Testis (tissue), 3 donors: Measurements from ENCODE around the gene FBXL7. TPM values are rescaled to one million over a fixed set of nuclear protein-coding genes. Genes with fewer than 3 reads are reported as not detected.

Experiments
- DNase-seq: peaks from one replicate; pipeline ENCODE4 v3.0.0-alpha.2; 2019
- H3K27ac ChIP-seq, 2 donors: fragments of 200-600 bp; sonication (generic); one replicate each; pipeline ENCODE4 v1.5.1; 2019
- H3K27me3 ChIP-seq: fragments of 200-600 bp; sonication (generic); one replicate; pipeline ENCODE4 v1.5.1; 2019
- H3K36me3 ChIP-seq: fragments of 200-600 bp; sonication (generic); one replicate; pipeline ENCODE4 v1.5.1; 2017; ENCODE audit warnings: low read depth; ENCODE audit errors: missing control alignments
- H3K4me1 ChIP-seq: fragments of 200-600 bp; sonication (generic); one replicate; pipeline ENCODE4 v1.5.1; 2019
- H3K4me3 ChIP-seq, 2 donors: fragments of 200-600 bp; sonication (generic); one replicate each; pipeline ENCODE4 v1.5.1; 2017 to 2019
- H3K9me3 ChIP-seq: fragments of 200-600 bp; sonication (generic); one replicate; pipeline ENCODE4 v1.5.1; 2017
- POLR2A ChIP-seq: fragments of 450-650 bp; IDR thresholded peaks from one replicate; pipeline ENCODE4 v1.6.1; 2017; ENCODE audit warnings: antibody characterized with exemption, mild to moderate bottlenecking, moderate library complexity
- WGBS, 2 donors: methylation state at CpG; one replicate each; pipeline ENCODE4 v1.1.5; 2018; 5-methylcytosine and 5-hydroxymethylcytosine counted together
- intact Hi-C: fragments of 100-400 bp; cut with DNase I; formaldehyde crosslinking; loops from one replicate; pipeline ENCODE4 v1.15.1; 2023; ENCODE audit warnings: low total_unique reads
- polyA plus RNA-seq: library from polyadenylated mRNA; stranded (reverse); fragments of 350-450 nt; fragmentation: Illumina TruSeq; extraction: RNeasy Lipid Tissue Mini Kit (QIAGEN cat#74804); gene quantifications from one replicate; pipeline ENCODE4 v1.2.3, GENCODE V29; 2014; ENCODE audit warnings: low read depth, low replicate concordance; ENCODE audit not compliant: insufficient read depth
- total RNA-seq, 2 donors: library from RNA; depleted of rRNA; stranded (reverse); fragments of >200 nt; gene quantifications; one replicate each; pipeline ENCODE4 v1.2.3, GENCODE V29; 2016
- TF ChIP-seq, protein P1 (sequence below), 3 experiments: fragments of 450-650 bp in 2 of 3; fragments of 200-600 bp in 1 of 3; sonication (generic) in 1 of 3; IDR thresholded peaks; one replicate each; pipeline ENCODE4 v1.5.1; 2016 to 2019; ENCODE audit warnings: antibody characterized with exemption in 3 of 3, mild to moderate bottlenecking in 2 of 3, moderate library complexity in 1 of 3

The FBXL7 gene
- total and polyA plus RNA-seq, 3 donors from 2014 or later = 9.8 to 17.3 (median 15.2) TPM

- H3K4me3 ChIP-seq = no peak overlapping the region
- no peaks in the 10 kb centered on the region for H3K9me3 ChIP-seq
- DNase-seq = no peak
- no peak overlapping the region for H3K27ac ChIP-seq
- WGBS, 2 donors = 68 to 69% methylated on average over 7 of the region's 7 CpGs
- H3K27me3 ChIP-seq = no peaks in the 10 kb centered on the region
- intact Hi-C loops = no loop called here
- no peaks in the 10 kb centered on the region for H3K36me3 ChIP-seq
- no peak for TF ChIP-seq POLR2A
- TF ChIP-seq, protein P1, sequence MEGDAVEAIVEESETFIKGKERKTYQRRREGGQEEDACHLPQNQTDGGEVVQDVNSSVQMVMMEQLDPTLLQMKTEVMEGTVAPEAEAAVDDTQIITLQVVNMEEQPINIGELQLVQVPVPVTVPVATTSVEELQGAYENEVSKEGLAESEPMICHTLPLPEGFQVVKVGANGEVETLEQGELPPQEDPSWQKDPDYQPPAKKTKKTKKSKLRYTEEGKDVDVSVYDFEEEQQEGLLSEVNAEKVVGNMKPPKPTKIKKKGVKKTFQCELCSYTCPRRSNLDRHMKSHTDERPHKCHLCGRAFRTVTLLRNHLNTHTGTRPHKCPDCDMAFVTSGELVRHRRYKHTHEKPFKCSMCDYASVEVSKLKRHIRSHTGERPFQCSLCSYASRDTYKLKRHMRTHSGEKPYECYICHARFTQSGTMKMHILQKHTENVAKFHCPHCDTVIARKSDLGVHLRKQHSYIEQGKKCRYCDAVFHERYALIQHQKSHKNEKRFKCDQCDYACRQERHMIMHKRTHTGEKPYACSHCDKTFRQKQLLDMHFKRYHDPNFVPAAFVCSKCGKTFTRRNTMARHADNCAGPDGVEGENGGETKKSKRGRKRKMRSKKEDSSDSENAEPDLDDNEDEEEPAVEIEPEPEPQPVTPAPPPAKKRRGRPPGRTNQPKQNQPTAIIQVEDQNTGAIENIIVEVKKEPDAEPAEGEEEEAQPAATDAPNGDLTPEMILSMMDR (IDR thresholded peaks at IDR 0.05) = no peak
- peaks cover 10% of the 10 kb centered on the region for H3K4me1 ChIP-seq
Observed at GRCh38 chr5:15645381-15646160, 145.6 kb downstream of the FBXL7 start.

GRCh38 chr5:15646371-15646770 is 146.4 kb downstream of the FBXL7 start:
- Histone ChIP-seq H3K4me3 (no peak overlapping the region), H3K27ac (no peak overlapping the region), H3K4me1 (peaks cover 10% of the 10 kb centered on the region), H3K27me3 (no peaks in the 10 kb centered on the region), H3K9me3 (no peaks in the 10 kb centered on the region), H3K36me3 (no peaks in the 10 kb centered on the region)
- DNase-seq = no peak
- WGBS, 2 donors = 38 to 59% methylated on average over 4 of the region's 4 CpGs
- intact Hi-C loops = no loop called here
- TF ChIP-seq POLR2A = no peak
- TF ChIP-seq, protein P1 (IDR thresholded peaks at IDR 0.05) = no peak

GRCh38 chr5:15647251-15647650 is 147.3 kb downstream of the FBXL7 start:
- Histone ChIP-seq H3K27ac (no peak overlapping the region), H3K36me3 (no peaks in the 10 kb centered on the region), H3K4me1 (peaks cover 8% of the 10 kb centered on the region), H3K4me3 (no peak overlapping the region), H3K9me3 (no peaks in the 10 kb centered on the region), H3K27me3 (no peaks in the 10 kb centered on the region)
- TF ChIP-seq, protein P1 (IDR thresholded peaks at IDR 0.05) = no peak
- no peak for DNase-seq
- 72 to 97% methylated on average over 4 of the region's 4 CpGs for WGBS, 2 donors
- intact Hi-C loops = no loop called here

DNA sequence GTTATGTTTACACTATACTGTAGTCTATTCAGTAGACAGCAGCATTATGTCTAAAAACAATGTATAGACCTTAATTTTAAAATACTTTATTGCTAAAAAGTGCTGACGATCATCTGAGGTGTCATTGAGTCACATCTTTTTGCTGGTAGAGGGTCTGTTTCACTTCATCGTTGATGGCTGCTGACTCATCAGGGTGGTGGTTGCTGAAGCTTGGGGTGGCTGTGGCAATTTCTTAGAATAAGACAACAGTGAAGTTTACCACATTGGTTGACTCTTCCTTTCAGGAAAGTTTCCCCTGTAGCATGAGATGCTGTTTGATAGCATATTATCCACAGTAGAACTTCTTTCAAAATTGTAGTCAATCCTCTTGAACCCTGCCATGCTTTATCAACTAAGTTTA is 150.3 kb downstream of the FBXL7 start:
- intact Hi-C loops = no loop called here
- no peak overlapping the region for H3K27ac ChIP-seq
- H3K4me1 ChIP-seq = no peaks in the 10 kb centered on the region
- DNase-seq = no peak
- TF ChIP-seq POLR2A = no peak
- TF ChIP-seq, protein P1 (IDR thresholded peaks at IDR 0.05) = no peak
- H3K9me3 ChIP-seq = no peaks in the 10 kb centered on the region
- no peak overlapping the region for H3K4me3 ChIP-seq
- WGBS, 2 donors = 86 to 95% methylated on average over 2 of the region's 2 CpGs
- H3K36me3 ChIP-seq = no peaks in the 10 kb centered on the region
- H3K27me3 ChIP-seq = no peaks in the 10 kb centered on the region

GRCh38 chr5:15654779-15655178 is 154.8 kb downstream of the FBXL7 start:
- no peaks in the 10 kb centered on the region for H3K4me1 ChIP-seq
- 0 to 45% methylated on average over 1 of the region's 1 CpG for WGBS, 2 donors
- H3K27ac ChIP-seq = no peak overlapping the region
- no peaks in the 10 kb centered on the region for H3K36me3 ChIP-seq
- no peaks in the 10 kb centered on the region for H3K9me3 ChIP-seq
- no peaks in the 10 kb centered on the region for H3K27me3 ChIP-seq
- H3K4me3 ChIP-seq = no peak overlapping the region
- intact Hi-C loops = no loop called here
- TF ChIP-seq, protein P1 (IDR thresholded peaks at IDR 0.05) = no peak
- TF ChIP-seq POLR2A = no peak
- no peak for DNase-seq
